ENCODE results near the gene HDGF.
A peak's percentile ranks its signal among the peaks of the same experiment; 100 is the strongest.

Gene HDGF

DNA sequence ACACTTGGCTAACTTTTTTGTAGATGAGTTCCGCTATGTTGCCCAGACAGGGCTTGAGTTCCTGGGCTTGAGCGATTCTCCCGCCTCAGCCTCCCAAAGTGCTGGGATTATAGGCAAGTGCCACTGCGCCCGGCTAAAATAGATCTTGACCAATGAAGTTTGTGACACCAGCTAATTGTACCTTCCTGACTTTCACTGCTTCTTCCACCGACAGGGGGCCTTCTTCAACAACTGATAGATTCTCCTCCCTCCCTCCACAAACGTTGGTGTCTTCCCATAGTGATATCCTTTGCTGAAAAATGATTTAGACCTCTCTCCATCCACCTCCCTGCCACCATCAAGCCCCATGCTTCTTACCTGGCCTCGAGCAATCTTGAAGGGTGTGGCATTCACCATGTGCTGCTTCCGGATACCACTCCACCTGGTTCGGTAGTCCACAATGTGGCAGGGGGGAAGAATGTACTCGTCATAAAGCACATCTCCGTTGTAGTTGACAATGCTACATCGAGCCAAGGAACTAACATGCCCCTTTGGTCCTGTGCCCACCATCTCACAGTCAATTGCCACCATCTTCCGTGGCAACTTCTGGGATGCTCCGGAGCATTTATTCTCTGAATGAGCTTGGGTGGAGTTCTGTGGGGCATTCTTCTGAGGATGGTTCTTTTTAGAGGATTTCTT lies 24.8 kb downstream of the HDGF start:
- H3K4me3 ChIP-seq (ENCODE audit: low read depth, low read length), result peak overlapping the region; percentile 39
- TF ChIP-seq, protein P1, sequence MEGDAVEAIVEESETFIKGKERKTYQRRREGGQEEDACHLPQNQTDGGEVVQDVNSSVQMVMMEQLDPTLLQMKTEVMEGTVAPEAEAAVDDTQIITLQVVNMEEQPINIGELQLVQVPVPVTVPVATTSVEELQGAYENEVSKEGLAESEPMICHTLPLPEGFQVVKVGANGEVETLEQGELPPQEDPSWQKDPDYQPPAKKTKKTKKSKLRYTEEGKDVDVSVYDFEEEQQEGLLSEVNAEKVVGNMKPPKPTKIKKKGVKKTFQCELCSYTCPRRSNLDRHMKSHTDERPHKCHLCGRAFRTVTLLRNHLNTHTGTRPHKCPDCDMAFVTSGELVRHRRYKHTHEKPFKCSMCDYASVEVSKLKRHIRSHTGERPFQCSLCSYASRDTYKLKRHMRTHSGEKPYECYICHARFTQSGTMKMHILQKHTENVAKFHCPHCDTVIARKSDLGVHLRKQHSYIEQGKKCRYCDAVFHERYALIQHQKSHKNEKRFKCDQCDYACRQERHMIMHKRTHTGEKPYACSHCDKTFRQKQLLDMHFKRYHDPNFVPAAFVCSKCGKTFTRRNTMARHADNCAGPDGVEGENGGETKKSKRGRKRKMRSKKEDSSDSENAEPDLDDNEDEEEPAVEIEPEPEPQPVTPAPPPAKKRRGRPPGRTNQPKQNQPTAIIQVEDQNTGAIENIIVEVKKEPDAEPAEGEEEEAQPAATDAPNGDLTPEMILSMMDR (IDR thresholded peaks at IDR 0.05; ENCODE audit: low read depth, low read length, missing control alignments), result peak; percentile 67
- in situ Hi-C loops (cut with HindIII; ENCODE audit: low sequenced_read_pairs), result no loop called here
- DNase-seq (ENCODE audit: low read depth), result peak; percentile 41

DNA sequence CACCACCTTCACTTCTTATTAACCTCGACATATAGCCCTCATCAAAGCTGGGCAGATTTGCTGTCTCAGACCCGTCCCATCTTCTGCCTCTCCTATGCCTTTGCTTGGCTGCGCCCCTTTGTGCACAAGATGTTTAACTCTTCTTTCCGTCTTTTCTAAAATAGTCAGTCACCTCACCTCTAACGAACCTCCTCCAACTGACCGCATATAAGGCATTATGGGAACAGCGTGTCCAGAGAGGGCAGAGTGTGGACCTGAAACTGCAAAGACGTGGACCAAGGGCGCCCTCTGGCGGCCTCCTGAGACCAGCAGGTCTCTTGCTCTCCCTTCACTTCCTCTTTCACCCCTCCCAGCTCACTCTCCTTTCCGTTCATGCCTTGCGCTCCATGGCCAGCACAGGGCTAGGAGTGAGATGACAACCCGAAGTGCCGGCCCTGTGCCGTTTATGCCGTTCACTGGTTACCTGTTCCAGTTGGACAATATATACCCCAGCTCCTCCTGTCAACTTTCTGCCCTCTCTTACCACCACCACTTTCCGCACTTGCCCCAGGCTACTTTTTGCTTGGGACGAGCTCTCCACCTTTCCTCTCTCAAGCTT lies 25.7 kb downstream of the HDGF start:
- in situ Hi-C loops (cut with HindIII; ENCODE audit: low sequenced_read_pairs), result no loop called here
- TF ChIP-seq, protein P1 (IDR thresholded peaks at IDR 0.05; ENCODE audit: low read depth, low read length, missing control alignments), result peak; percentile 94
- peak overlapping the region; percentile 39 for H3K4me3 ChIP-seq (ENCODE audit: low read depth, low read length)
- DNase-seq (ENCODE audit: low read depth), result peak; percentile 85

DNA sequence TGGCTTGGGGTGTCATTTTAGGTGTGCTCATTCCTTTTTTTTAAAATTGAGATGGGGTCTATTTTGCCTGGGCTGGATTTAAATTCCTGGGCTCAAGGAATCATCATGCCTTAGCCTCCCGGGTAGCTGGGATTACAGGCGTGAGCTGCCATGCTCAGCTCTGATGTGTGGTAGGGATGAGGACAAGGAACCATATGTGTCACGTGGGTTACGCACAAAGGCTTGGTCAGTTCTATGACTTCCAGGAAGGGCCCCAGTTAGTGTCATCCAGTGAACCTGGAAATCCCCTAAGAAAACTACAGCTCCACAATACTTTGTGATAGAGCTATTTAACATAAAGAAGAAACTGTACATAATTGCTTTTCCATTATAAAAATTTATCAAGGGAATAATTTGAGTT lies 29.9 kb downstream of the HDGF start:
- no peak for DNase-seq (ENCODE audit: low read depth)
- in situ Hi-C loops (cut with HindIII; ENCODE audit: low sequenced_read_pairs), result no loop called here
- TF ChIP-seq, protein P1 (IDR thresholded peaks at IDR 0.05; ENCODE audit: low read depth, low read length, missing control alignments), result no peak
- no peak overlapping the region for H3K4me3 ChIP-seq (ENCODE audit: low read depth, low read length)

DNA sequence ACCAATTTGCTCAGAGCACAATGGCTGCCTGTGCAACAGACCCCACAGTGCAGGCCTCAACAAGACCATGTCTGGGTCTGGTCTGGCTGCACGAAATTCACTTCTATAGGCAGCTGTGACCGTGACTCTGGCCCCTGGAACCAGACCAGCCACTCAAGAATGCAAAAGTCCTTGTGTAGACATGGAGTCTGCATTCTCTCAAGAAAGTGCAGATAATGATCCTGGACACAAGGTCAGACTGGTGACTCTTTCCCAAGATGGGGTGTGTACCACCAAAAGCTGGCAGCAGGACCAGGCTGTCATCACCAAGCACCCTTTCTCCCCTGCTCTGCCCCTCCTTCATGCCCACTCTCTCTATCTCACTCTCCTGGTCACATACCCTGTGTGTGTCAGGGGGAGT lies 30.3 kb downstream of the HDGF start:
- in situ Hi-C loops (cut with HindIII; ENCODE audit: low sequenced_read_pairs), result no loop called here
- no peak overlapping the region for H3K4me3 ChIP-seq (ENCODE audit: low read depth, low read length)
- no peak for DNase-seq (ENCODE audit: low read depth)
- TF ChIP-seq, protein P1 (IDR thresholded peaks at IDR 0.05; ENCODE audit: low read depth, low read length, missing control alignments), result no peak

DNA sequence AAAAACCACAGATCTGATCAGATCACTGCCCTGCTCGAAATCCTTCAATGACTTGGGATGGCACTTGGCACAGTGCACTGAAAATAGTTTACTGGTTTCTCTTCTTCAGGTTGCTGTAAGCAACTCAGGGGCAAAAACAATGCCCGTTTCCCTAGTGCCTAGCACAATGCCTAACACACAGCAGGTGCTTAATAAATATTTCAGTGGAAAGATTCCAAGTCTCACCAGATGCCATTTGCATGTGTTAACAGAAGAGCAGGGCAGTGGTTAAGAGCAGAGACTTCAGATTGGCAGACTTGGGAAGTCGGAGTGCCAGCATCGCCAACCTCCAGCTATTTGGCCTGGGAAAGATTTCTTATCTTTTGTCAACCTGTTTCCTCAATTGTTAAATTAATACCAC lies 34.1 kb downstream of the HDGF start:
- TF ChIP-seq, protein P1 (IDR thresholded peaks at IDR 0.05; ENCODE audit: low read depth, low read length, missing control alignments), result no peak
- no peak for DNase-seq (ENCODE audit: low read depth)
- in situ Hi-C loops (cut with HindIII; ENCODE audit: low sequenced_read_pairs), result loop anchor here (5.0 kb wide), 1 partner anchor 140 kb away; the partner anchor contains the start of gene INSRR
- H3K4me3 ChIP-seq (ENCODE audit: low read depth, low read length), result no peak overlapping the region

DNA sequence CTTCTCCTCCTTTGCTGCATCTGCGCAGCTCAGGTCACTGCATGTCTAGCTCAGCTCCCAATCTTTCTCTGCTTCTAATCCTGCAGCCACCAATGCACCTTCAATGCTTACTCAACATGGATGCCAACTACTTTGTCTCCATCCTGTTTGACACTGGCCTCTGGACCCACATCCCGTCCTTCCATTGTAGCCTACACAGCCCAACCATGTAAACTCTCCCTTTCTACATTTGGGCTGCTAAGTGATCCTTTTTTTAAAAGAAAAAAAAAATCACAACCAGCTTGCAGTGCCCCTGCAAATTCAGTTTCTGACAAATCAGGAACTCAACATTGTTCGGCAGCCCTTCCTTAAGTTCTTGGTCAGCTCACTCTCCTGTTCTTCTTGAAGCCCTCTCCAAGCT lies 36.6 kb downstream of the HDGF start:
- TF ChIP-seq, protein P1 (IDR thresholded peaks at IDR 0.05; ENCODE audit: low read depth, low read length, missing control alignments), result no peak
- in situ Hi-C loops (cut with HindIII; ENCODE audit: low sequenced_read_pairs), result loop anchor here (5.0 kb wide), 1 partner anchor 142 kb away; the partner anchor contains the start of gene INSRR
- DNase-seq (ENCODE audit: low read depth), result no peak
- H3K4me3 ChIP-seq (ENCODE audit: low read depth, low read length), result no peak overlapping the region
